Mammary epithelial cell (primary cell): ENCODE measurements around the gene C1orf185.

Source experiments
- EZH2 ChIP-seq: IDR thresholded peaks from 2 replicates; pipeline ENCODE4 v1.6.1; 2012; ENCODE audit warnings: low read length, inconsistent platforms, borderline replicate concordance
- TF ChIP-seq, protein P1 (sequence below), 2 donors: IDR thresholded peaks in 1 of 2; conservative IDR thresholded peaks in 1 of 2; 2 replicates each; pipeline ENCODE4 v1.5.1; 2011 to 2012; ENCODE audit warnings: inconsistent platforms in 2 of 2, low read length in 2 of 2, mild to moderate bottlenecking in 2 of 2, control low read depth in 1 of 2, low read depth in 1 of 2; ENCODE audit not compliant: insufficient read depth in 1 of 2; ENCODE audit errors: extremely low read depth in 1 of 2

- TF ChIP-seq EZH2, result no peak
- TF ChIP-seq, protein P1, sequence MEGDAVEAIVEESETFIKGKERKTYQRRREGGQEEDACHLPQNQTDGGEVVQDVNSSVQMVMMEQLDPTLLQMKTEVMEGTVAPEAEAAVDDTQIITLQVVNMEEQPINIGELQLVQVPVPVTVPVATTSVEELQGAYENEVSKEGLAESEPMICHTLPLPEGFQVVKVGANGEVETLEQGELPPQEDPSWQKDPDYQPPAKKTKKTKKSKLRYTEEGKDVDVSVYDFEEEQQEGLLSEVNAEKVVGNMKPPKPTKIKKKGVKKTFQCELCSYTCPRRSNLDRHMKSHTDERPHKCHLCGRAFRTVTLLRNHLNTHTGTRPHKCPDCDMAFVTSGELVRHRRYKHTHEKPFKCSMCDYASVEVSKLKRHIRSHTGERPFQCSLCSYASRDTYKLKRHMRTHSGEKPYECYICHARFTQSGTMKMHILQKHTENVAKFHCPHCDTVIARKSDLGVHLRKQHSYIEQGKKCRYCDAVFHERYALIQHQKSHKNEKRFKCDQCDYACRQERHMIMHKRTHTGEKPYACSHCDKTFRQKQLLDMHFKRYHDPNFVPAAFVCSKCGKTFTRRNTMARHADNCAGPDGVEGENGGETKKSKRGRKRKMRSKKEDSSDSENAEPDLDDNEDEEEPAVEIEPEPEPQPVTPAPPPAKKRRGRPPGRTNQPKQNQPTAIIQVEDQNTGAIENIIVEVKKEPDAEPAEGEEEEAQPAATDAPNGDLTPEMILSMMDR (conservative IDR thresholded peaks at IDR 0.05 in 1 of 2, IDR thresholded peaks at IDR 0.05 in 1 of 2; ENCODE audit: extremely low read depth in 1 of 2, insufficient read depth in 1 of 2, low read depth in 1 of 2, low read length in 2 of 2), result no peak
Measured at GRCh38 chr1:51131185-51131584, 29.2 kb downstream of the C1orf185 start.
